ENCODE results near the gene CMPK2. TPM values are rescaled to one million over a fixed set of nuclear protein-coding genes. Genes with fewer than 3 reads are reported as not detected.
A peak's percentile ranks its signal among the peaks of the same experiment; 100 is the strongest.

The CMPK2 gene
- 10 to 100 TPM in 1 of 2 donors, 1 to 10 TPM in 1; 4.6 to 41.7 TPM for total RNA-seq
- 1 to 10 TPM; 2.9 to 3.8 TPM for polyA plus RNA-seq

GRCh38 chr2:6865346-6866274 lies at the start of gene CMPK2:
Gene CMPK2, minus strand, starts transcription at chr2:6865907. Its CDS starts 211 bp downstream, at chr2:6865696.
- H3K9me3 ChIP-seq (ENCODE audit: control insufficient read depth in 4 of 4, low read length in 3 of 4): no peaks in the 10 kb centered on the region
- H3K9ac ChIP-seq (ENCODE audit: low read depth in 1 of 2, low read length in 2 of 2): peak within 1 kb of the TSS in 1 of 2 donors; percentile 57
- peak within 1 kb of the TSS; percentile 78 to 86 for H3K27ac ChIP-seq (ENCODE audit: low read depth in 1 of 2, low read length in 2 of 2)
- no peaks in the 10 kb centered on the region for H3K27me3 ChIP-seq (ENCODE audit: control insufficient read depth in 4 of 4, insufficient read depth in 4 of 4, low read length in 3 of 4)
- peaks cover 3 to 20% (median 11%) of the 10 kb centered on the region in 4 donors for H3K4me1 ChIP-seq (ENCODE audit: control insufficient read depth in 4 of 4, insufficient read depth in 4 of 4, low read length in 3 of 4)
- under 1% methylated on average over 115 of the region's 115 CpGs for WGBS
- DNase-seq (ENCODE audit: low spot score): peak; percentile 77
- TF ChIP-seq FOXA2 (IDR thresholded peaks at IDR 0.05) (no peak), YY1 (IDR thresholded peaks at IDR 0.05) (peak; percentile 19), SP1 (IDR thresholded peaks at IDR 0.05) (peak; percentile 11)
- peaks cover 1 to 7% (median 2%) of the 10 kb centered on the region in 4 donors for H3K36me3 ChIP-seq (ENCODE audit: control insufficient read depth in 4 of 4, insufficient read depth in 3 of 4, low read depth in 1 of 4, low read length in 3 of 4)
- peak within 1 kb of the TSS; percentile 85 to 93 (median 89) for H3K4me3 ChIP-seq (ENCODE audit: low read depth in 1 of 3, low read length in 3 of 3)

- H3K27me3 ChIP-seq (ENCODE audit: control insufficient read depth in 4 of 4, insufficient read depth in 4 of 4, low read length in 3 of 4): no peaks in the 10 kb centered on the region
- H3K4me3 ChIP-seq (ENCODE audit: low read depth in 1 of 3, low read length in 3 of 3): no peak overlapping the region
- WGBS: 92% methylated on average over 2 of the region's 2 CpGs
- H3K36me3 ChIP-seq (ENCODE audit: control insufficient read depth in 4 of 4, insufficient read depth in 3 of 4, low read depth in 1 of 4, low read length in 3 of 4): no peaks in the 10 kb centered on the region
- DNase-seq (ENCODE audit: low spot score): no peak
- H3K27ac ChIP-seq (ENCODE audit: low read depth in 1 of 2, low read length in 2 of 2): no peak overlapping the region
- H3K9ac ChIP-seq (ENCODE audit: low read depth in 1 of 2, low read length in 2 of 2): no peak overlapping the region
- TF ChIP-seq EGR1 (IDR thresholded peaks at IDR 0.05; ENCODE audit: low read depth in 2 of 2) (no peak), HNF4G (IDR thresholded peaks at IDR 0.05) (no peak), ZBTB33 (IDR thresholded peaks at IDR 0.05) (no peak), TAF1 (conservative IDR thresholded peaks at IDR 0.05) (no peak)
- H3K4me1 ChIP-seq (ENCODE audit: control insufficient read depth in 4 of 4, insufficient read depth in 4 of 4, low read length in 3 of 4): peaks cover 2 to 8% (median 5%) of the 10 kb centered on the region in 4 donors
- H3K9me3 ChIP-seq (ENCODE audit: control insufficient read depth in 4 of 4, low read length in 3 of 4): no peaks in the 10 kb centered on the region
Measured at GRCh38 chr2:6915399-6915798, 49.7 kb upstream of the CMPK2 start.

GRCh38 chr2:6914828-6915227 lies 49.1 kb upstream of the CMPK2 start:
- peaks cover 2 to 8% (median 5%) of the 10 kb centered on the region in 4 donors for H3K4me1 ChIP-seq (ENCODE audit: control insufficient read depth in 4 of 4, insufficient read depth in 4 of 4, low read length in 3 of 4)
- no peak overlapping the region for H3K4me3 ChIP-seq (ENCODE audit: low read depth in 1 of 3, low read length in 3 of 3)
- H3K9ac ChIP-seq (ENCODE audit: low read depth in 1 of 2, low read length in 2 of 2): no peak overlapping the region
- no peak overlapping the region for H3K27ac ChIP-seq (ENCODE audit: low read depth in 1 of 2, low read length in 2 of 2)
- no peaks in the 10 kb centered on the region for H3K27me3 ChIP-seq (ENCODE audit: control insufficient read depth in 4 of 4, insufficient read depth in 4 of 4, low read length in 3 of 4)
- no peak for DNase-seq (ENCODE audit: low spot score)
- H3K9me3 ChIP-seq (ENCODE audit: control insufficient read depth in 4 of 4, low read length in 3 of 4): no peaks in the 10 kb centered on the region
- WGBS: 88% methylated on average over 3 of the region's 3 CpGs
- H3K36me3 ChIP-seq (ENCODE audit: control insufficient read depth in 4 of 4, insufficient read depth in 3 of 4, low read depth in 1 of 4, low read length in 3 of 4): no peaks in the 10 kb centered on the region
- TF ChIP-seq MAX (IDR thresholded peaks at IDR 0.05) (no peak), JUND (IDR thresholded peaks at IDR 0.05) (no peak), HNF4G (IDR thresholded peaks at IDR 0.05) (no peak), GABPA (IDR thresholded peaks at IDR 0.05 in 1 of 2, conservative IDR thresholded peaks at IDR 0.05 in 1 of 2) (no peak), RAD21 (IDR thresholded peaks at IDR 0.05) (no peak), REST (IDR thresholded peaks at IDR 0.05) (no peak), CTCF (IDR thresholded peaks at IDR 0.05; ENCODE audit: low read depth, low read length, missing input control) (no peak), FOXA2 (IDR thresholded peaks at IDR 0.05) (no peak), HNF4A (conservative IDR thresholded peaks at IDR 0.05) (no peak), ATF3 (IDR thresholded peaks at IDR 0.05) (no peak), ZBTB33 (IDR thresholded peaks at IDR 0.05) (no peak), EGR1 (IDR thresholded peaks at IDR 0.05; ENCODE audit: low read depth in 2 of 2) (no peak), NR2F2 (IDR thresholded peaks at IDR 0.05) (no peak), YY1 (IDR thresholded peaks at IDR 0.05) (no peak)

Measured in liver (tissue), 9 donors.